Measurements from ENCODE around the gene PRPF38B. TPM values are rescaled to one million over a fixed set of nuclear protein-coding genes. Genes with fewer than 3 reads are reported as not detected.
A peak's percentile ranks its signal among the peaks of the same experiment; 100 is the strongest.

The PRPF38B gene
- total and polyA plus RNA-seq, 2 experiments from 2014 or later = 40.5 to 86.4 TPM

GRCh38 chr1:108712606-108713150, 20.6 kb downstream of the PRPF38B start, which contains the start of gene FNDC7 (continued):
- no peak for TF ChIP-seq ZNF462 (CRISPR knock-in tag; IDR thresholded peaks at IDR 0.05)

DNA sequence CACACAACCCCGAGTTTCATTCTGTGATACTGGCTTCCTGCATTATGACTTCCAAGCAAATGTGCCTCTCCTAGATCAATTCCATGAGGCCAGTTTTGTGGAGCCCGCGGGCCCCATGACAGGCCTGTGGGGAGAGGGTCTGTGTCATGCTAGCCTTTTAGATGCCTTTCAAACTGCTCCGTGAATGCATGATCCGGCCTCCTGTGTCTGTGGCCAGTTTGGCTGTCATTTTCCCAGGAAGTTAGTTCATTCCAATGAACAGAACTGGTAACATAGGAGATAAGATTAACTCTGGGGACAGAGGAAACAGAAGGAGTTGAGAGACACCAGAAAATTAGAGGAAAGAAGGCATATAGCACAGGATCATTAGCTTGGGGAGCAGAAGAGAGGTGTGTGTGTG, 23.8 kb downstream of the PRPF38B start:
- no peak for TF ChIP-seq ZNF331 (CRISPR knock-in tag; IDR thresholded peaks at IDR 0.05; ENCODE audit: low read depth)
- no peak for TF ChIP-seq REST (IDR thresholded peaks at IDR 0.05; ENCODE audit: unreplicated experiment)
- no peak for TF ChIP-seq CREB1 (CRISPR knock-in tag; IDR thresholded peaks at IDR 0.05; ENCODE audit: low read depth)
- TF ChIP-seq, protein P1, sequence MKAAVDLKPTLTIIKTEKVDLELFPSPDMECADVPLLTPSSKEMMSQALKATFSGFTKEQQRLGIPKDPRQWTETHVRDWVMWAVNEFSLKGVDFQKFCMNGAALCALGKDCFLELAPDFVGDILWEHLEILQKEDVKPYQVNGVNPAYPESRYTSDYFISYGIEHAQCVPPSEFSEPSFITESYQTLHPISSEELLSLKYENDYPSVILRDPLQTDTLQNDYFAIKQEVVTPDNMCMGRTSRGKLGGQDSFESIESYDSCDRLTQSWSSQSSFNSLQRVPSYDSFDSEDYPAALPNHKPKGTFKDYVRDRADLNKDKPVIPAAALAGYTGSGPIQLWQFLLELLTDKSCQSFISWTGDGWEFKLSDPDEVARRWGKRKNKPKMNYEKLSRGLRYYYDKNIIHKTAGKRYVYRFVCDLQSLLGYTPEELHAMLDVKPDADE (IDR thresholded peaks at IDR 0.05) = no peak
- TF ChIP-seq ZNF114 (CRISPR knock-in tag; IDR thresholded peaks at IDR 0.05) = no peak
- TF ChIP-seq STAT1 (IDR thresholded peaks at IDR 0.05; ENCODE audit: unreplicated experiment) = no peak
- no peak for TF ChIP-seq EZH2phosphoT487 (IDR thresholded peaks at IDR 0.05; ENCODE audit: unreplicated experiment)
- no peak for TF ChIP-seq POLR2AphosphoS5 (IDR thresholded peaks at IDR 0.05; ENCODE audit: low read depth)
- TF ChIP-seq EZH2 (IDR thresholded peaks at IDR 0.05; ENCODE audit: low read depth, unreplicated experiment) = no peak
- no peak for TF ChIP-seq NANOG (IDR thresholded peaks at IDR 0.05; ENCODE audit: borderline replicate concordance)
- TF ChIP-seq JUNB (IDR thresholded peaks at IDR 0.05; ENCODE audit: unreplicated experiment) = no peak
- DNase-seq (ENCODE audit: low spot score) (no peak), ATAC-seq (no peak)
- Mint-ChIP-seq H3K27ac (no peak overlapping the region), H3K9me3 (no peaks in the 10 kb centered on the region), H3K27me3 (ENCODE audit: insufficient read depth, low read depth, poor library complexity) (peaks cover 7% of the 10 kb centered on the region), H3K4me1 (peaks cover 35% of the 10 kb centered on the region), H3K36me3 (ENCODE audit: low read depth) (no peaks in the 10 kb centered on the region), H3K4me3 (no peak overlapping the region)
- no peak overlapping the region for H3K4me2 ChIP-seq
- no peak overlapping the region for H3K27ac ChIP-seq (ENCODE audit: low read depth)
- peak overlapping the region; percentile 48; the same call in 1 of the 2 replicates for H2AFZ ChIP-seq
- H3K9me2 ChIP-seq (ENCODE audit: insufficient read depth) = peaks cover 13% of the 10 kb centered on the region
- H3K4me3 ChIP-seq = no peak overlapping the region
- H3F3A ChIP-seq (replicated peaks; ENCODE audit: low read depth) = no peaks in the 10 kb centered on the region
- peaks cover 13% of the 10 kb centered on the region for H3K4me1 ChIP-seq (ENCODE audit: insufficient read depth)
- no peaks in the 10 kb centered on the region for H3K79me2 ChIP-seq (replicated peaks; ENCODE audit: insufficient read depth)
- H4K20me1 ChIP-seq (replicated peaks; ENCODE audit: insufficient read depth) = no peaks in the 10 kb centered on the region
- no peaks in the 10 kb centered on the region for H3K27me3 ChIP-seq (ENCODE audit: insufficient read depth)
- H3K36me3 ChIP-seq (ENCODE audit: insufficient read depth) = no peaks in the 10 kb centered on the region
